Measurements from ENCODE around the gene ATRIP.

Gene ATRIP

DNA sequence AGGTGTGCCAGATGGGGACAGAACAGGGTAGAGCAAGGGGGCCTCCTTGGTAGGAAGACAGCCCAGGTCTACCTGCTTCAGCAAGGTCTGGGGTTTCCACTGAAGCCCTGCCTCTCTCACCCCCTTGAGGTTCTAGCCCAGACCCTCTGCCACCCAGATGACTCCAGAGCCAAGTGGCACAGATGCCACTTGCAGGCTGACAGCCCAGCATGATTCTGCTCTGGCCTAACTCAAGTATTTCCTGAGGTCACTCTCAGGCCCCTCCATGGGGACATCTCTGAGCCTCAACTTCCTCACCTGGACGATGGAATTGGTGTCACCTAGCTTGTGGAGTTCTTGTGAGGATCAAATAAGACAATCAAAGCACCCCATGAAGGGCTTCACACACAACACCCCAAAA, 40.6 kb upstream of the ATRIP start:
- ChIA-PET POLR2A (no interaction called here), CTCF (interaction anchor here (16.0 kb wide), 1 partner anchor 24 kb away, joined by 749 read pairs; the partner anchor contains the start of gene PLXNB1)
- DNase-seq (ENCODE audit: low read depth, low spot score), result no peak
- TF ChIP-seq CTCF (IDR thresholded peaks at IDR 0.05; ENCODE audit: insufficient read depth, low read length, missing control alignments), result no peak
- H3K4me3 ChIP-seq (ENCODE audit: low read depth, low read length), result no peak overlapping the region

GRCh38 chr3:48406443-48407431, 39.8 kb upstream of the ATRIP start:
- POLR2A ChIA-PET, result no interaction called here
- no peak for DNase-seq (ENCODE audit: low read depth, low spot score)
- no peak for TF ChIP-seq CTCF (IDR thresholded peaks at IDR 0.05; ENCODE audit: insufficient read depth, low read length, missing control alignments)
- CTCF ChIA-PET, result interaction anchor here (0.9 to 16.0 kb wide), 3 partner anchors 23 to 212 kb away, joined by 3 to 749 read pairs (median 9); partner anchors contain the start of genes CCDC51, PLXNB1 and TMA7
- H3K4me3 ChIP-seq (ENCODE audit: low read depth, low read length), result no peak overlapping the region

DNA sequence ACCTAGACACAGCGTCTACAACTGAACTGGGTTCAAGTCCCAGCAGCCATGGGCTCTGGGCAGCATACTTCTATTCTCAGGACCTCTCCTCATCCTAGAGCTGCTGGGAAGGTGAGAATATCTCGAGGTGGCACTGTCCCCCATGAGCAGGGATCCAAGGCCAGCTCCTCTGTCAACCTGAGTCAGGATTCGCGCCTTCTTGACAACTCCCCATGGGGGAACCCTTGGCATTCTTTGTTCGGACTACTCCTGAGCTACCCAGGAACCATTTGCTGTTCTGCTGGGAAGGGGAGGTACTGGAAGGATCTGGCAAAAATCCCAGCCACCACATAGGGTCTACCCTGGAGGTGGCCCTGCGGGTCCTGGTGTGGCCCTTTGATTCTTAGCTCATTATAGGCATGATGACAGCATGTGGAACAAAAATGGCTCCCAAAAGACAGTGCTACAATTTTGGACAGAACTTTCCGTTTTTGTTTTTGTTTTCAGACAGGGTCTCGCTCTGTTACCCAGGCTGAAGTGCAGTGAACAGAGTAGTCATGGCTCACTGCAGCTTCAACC, 38.9 kb upstream of the ATRIP start:
- ChIA-PET POLR2A (no interaction called here), CTCF (interaction anchor here (0.9 to 16.0 kb wide), 3 partner anchors 22 to 213 kb away, joined by 3 to 749 read pairs (median 9); partner anchors contain the start of genes CCDC51, PLXNB1 and TMA7)
- no peak overlapping the region for H3K4me3 ChIP-seq (ENCODE audit: low read depth, low read length)
- no peak for DNase-seq (ENCODE audit: low read depth, low spot score)
- TF ChIP-seq CTCF (IDR thresholded peaks at IDR 0.05; ENCODE audit: insufficient read depth, low read length, missing control alignments), result no peak

GRCh38 chr3:48408823-48409281, 37.7 kb upstream of the ATRIP start:
- DNase-seq (ENCODE audit: low read depth, low spot score), result no peak
- CTCF ChIA-PET, result interaction anchor here (1.0 to 16.0 kb wide), 4 partner anchors 8 to 214 kb away, joined by 3 to 749 read pairs (median 8); partner anchors contain the start of gene PLXNB1
- no peak for TF ChIP-seq CTCF (IDR thresholded peaks at IDR 0.05; ENCODE audit: insufficient read depth, low read length, missing control alignments)
- no peak overlapping the region for H3K4me3 ChIP-seq (ENCODE audit: low read depth, low read length)
- POLR2A ChIA-PET, result no interaction called here

- ChIA-PET POLR2A (no interaction called here), CTCF (interaction anchor here (1.0 to 16.0 kb wide), 5 partner anchors 8 to 215 kb away, joined by 3 to 749 read pairs (median 9); partner anchors contain the start of gene PLXNB1)
- H3K4me3 ChIP-seq (ENCODE audit: low read depth, low read length), result no peak overlapping the region
- no peak for DNase-seq (ENCODE audit: low read depth, low spot score)
- TF ChIP-seq CTCF (IDR thresholded peaks at IDR 0.05; ENCODE audit: insufficient read depth, low read length, missing control alignments), result no peak
Observed at GRCh38 chr3:48409291-48410201, 37.0 kb upstream of the ATRIP start.
